ENCODE data around the gene DCAF16. TPM values are rescaled to one million over a fixed set of nuclear protein-coding genes. Genes with fewer than 3 reads are reported as not detected.

The DCAF16 gene
- total and polyA plus RNA-seq, 10 donors: 9.2 to 41.7 (median 26.1) TPM

GRCh38 chr4:17816142-17816541, 5.6 kb upstream of the DCAF16 start:
- WGBS, 5 donors: 96 to 98% (median 97%) methylated on average over 10 to 12 of the region's 12 CpGs
- H3K36me3 ChIP-seq: peaks cover 0 to 8% (median 0%) of the 10 kb centered on the region in 6 donors
- H3K4me3 ChIP-seq: no peak overlapping the region
- TF ChIP-seq POLR2AphosphoS5 (IDR thresholded peaks at IDR 0.05): no peak
- no peak for TF ChIP-seq POLR2A (IDR thresholded peaks at IDR 0.05)
- TF ChIP-seq CTCF (IDR thresholded peaks at IDR 0.05 in 8 of 11, conservative IDR thresholded peaks at IDR 0.05 in 3 of 11): no peak
- H3K9me3 ChIP-seq: no peaks in the 10 kb centered on the region
- no peaks in the 10 kb centered on the region for H3K27me3 ChIP-seq (replicated peaks in 1 of 7)
- H3K4me1 ChIP-seq: peaks cover 0 to 22% (median 6%) of the 10 kb centered on the region in 6 donors
- intact Hi-C loops (cut with DNase I; ENCODE audit: low total_unique reads): loop anchor here (5.0 to 10.0 kb wide), 2 partner anchors 209 to 551 kb away; partner anchors contain the start of gene LCORL
- no peak for DNase-seq
- H3K27ac ChIP-seq: no peak overlapping the region

- intact Hi-C loops (cut with DNase I; ENCODE audit: low total_unique reads): loop anchor here (10.0 kb wide), 1 partner anchor 211 kb away; the partner anchor contains the start of gene LCORL
- no peaks in the 10 kb centered on the region for H3K27me3 ChIP-seq (replicated peaks in 1 of 7)
- H3K9me3 ChIP-seq: no peaks in the 10 kb centered on the region
- 50 to 66% (median 55%) methylated on average over 3 of the region's 3 CpGs for WGBS, 5 donors
- peaks cover 0 to 8% (median 0%) of the 10 kb centered on the region in 6 donors for H3K36me3 ChIP-seq
- H3K4me1 ChIP-seq: peaks cover 3 to 36% (median 17%) of the 10 kb centered on the region in 6 donors
- H3K27ac ChIP-seq: peak overlapping the region in 2 of 8 donors; percentile 4 to 48
- no peak overlapping the region for H3K4me3 ChIP-seq
- no peak for DNase-seq
- TF ChIP-seq CTCF (IDR thresholded peaks at IDR 0.05 in 8 of 11, conservative IDR thresholded peaks at IDR 0.05 in 3 of 11): no peak
- no peak for TF ChIP-seq POLR2A (IDR thresholded peaks at IDR 0.05)
- TF ChIP-seq POLR2AphosphoS5 (IDR thresholded peaks at IDR 0.05): no peak
Measured at GRCh38 chr4:17814140-17814539, 3.6 kb upstream of the DCAF16 start.

- Histone ChIP-seq H3K36me3 (peaks cover 0 to 8% (median 0%) of the 10 kb centered on the region in 6 donors), H3K4me3 (no peak overlapping the region), H3K27ac (no peak overlapping the region), H3K4me1 (peaks cover 17 to 50% (median 30%) of the 10 kb centered on the region in 6 donors), H3K27me3 (replicated peaks in 1 of 7) (no peaks in the 10 kb centered on the region), H3K9me3 (no peaks in the 10 kb centered on the region)
- TF ChIP-seq POLR2AphosphoS5 (IDR thresholded peaks at IDR 0.05) (no peak), POLR2A (IDR thresholded peaks at IDR 0.05) (no peak), CTCF (IDR thresholded peaks at IDR 0.05 in 8 of 11, conservative IDR thresholded peaks at IDR 0.05 in 3 of 11) (no peak)
- DNase-seq: no peak
- WGBS, 5 donors: 71 to 76% (median 74%) methylated on average over 3 of the region's 3 CpGs
- intact Hi-C loops (cut with DNase I; ENCODE audit: low total_unique reads): loop anchor here (10.0 kb wide), 1 partner anchor 212 kb away; the partner anchor contains the start of gene LCORL
Measured at GRCh38 chr4:17812801-17813200, 2.2 kb upstream of the DCAF16 start.

GRCh38 chr4:17812125-17812524, 1.6 kb upstream of the DCAF16 start:
- Histone ChIP-seq H3K36me3 (peaks cover 0 to 8% (median 0%) of the 10 kb centered on the region in 6 donors), H3K4me1 (peaks cover 23 to 56% (median 37%) of the 10 kb centered on the region in 6 donors), H3K27ac (no peak overlapping the region), H3K9me3 (no peaks in the 10 kb centered on the region), H3K27me3 (replicated peaks in 1 of 7) (no peaks in the 10 kb centered on the region), H3K4me3 (peak overlapping the region in 2 of 8 donors; percentile 77 to 87)
- TF ChIP-seq CTCF (IDR thresholded peaks at IDR 0.05 in 8 of 11, conservative IDR thresholded peaks at IDR 0.05 in 3 of 11) (no peak), POLR2AphosphoS5 (IDR thresholded peaks at IDR 0.05) (no peak), POLR2A (IDR thresholded peaks at IDR 0.05) (no peak)
- WGBS, 5 donors: 11 to 25% (median 15%) methylated on average over 3 of the region's 3 CpGs
- intact Hi-C loops (cut with DNase I; ENCODE audit: low total_unique reads): loop anchor here (10.0 kb wide), 1 partner anchor 213 kb away; the partner anchor contains the start of gene LCORL
- DNase-seq: no peak
